ENCODE results near the gene DPEP3. TPM values are rescaled to one million over a fixed set of nuclear protein-coding genes. Genes with fewer than 3 reads are reported as not detected.

DPEP3 gene
- total RNA-seq, 1 donor from 2014 or later: 0.12 TPM

DNA sequence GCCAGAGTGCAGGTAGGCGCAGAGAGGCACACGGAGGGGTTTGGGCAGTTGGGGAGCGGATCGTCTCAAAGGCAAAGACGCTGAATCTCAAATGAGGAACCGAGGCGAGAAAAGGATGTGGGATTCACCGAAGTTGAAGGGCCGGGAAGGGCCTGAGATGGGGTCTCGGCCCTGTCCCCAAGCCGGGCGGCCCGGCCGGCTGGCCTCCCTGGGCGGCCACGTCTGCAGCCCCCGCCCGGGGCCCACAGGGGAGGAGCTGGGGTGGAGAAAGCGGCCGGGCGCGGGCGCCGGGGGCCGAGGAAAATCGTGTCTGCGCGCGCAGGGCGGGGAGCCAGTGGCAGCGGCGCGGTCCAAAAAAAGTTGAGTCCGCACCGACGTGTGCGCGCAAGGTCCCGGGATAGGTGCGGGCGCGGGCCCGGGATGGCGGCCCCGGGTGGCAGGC is 12.3 kb downstream of the DPEP3 start:
- intact Hi-C loops (cut with micrococcal nuclease): loop anchor here (1.0 kb wide), 6 partner anchors 15 to 406 kb away; partner anchors contain the start of genes CTCF, GFOD2 and PSKH1

DNA sequence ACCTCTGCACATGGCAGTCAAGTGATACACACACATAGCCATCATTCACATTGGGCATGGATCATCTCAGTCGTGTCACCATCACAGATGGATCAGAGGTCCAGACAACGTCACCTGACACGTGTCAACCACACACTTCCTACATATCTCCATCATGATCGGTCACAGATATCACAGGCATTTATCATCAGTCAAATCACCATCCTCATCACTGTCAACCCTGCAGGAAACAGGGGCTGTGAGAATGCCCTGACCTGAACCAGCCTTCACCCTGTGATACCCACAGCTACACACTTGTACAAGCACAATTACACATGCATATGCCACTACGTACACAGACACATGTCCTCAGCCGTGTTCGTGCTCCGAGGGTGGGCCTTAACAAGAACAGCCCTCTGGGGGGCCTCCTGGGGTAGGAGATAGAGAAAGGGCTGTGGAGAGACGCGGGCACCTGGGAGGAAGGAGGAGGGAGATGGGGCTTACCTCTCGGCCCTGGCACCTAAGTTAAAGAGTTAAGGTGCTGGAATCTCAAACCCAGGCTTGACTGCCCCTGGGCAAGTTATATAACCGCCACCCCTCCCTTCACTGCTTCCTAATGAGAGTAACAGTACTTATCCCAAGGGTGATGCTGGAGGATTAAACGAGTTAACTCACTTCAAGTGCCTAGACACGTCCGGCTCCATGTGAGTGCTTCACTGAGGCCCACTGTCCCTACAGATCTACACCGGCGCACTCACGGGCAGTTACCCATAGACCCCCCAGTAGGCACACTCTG is 12.9 kb downstream of the DPEP3 start:
- intact Hi-C loops (cut with micrococcal nuclease): loop anchor here (1.0 kb wide), 1 partner anchor 248 kb away; the partner anchor contains the start of gene GFOD2

DNA sequence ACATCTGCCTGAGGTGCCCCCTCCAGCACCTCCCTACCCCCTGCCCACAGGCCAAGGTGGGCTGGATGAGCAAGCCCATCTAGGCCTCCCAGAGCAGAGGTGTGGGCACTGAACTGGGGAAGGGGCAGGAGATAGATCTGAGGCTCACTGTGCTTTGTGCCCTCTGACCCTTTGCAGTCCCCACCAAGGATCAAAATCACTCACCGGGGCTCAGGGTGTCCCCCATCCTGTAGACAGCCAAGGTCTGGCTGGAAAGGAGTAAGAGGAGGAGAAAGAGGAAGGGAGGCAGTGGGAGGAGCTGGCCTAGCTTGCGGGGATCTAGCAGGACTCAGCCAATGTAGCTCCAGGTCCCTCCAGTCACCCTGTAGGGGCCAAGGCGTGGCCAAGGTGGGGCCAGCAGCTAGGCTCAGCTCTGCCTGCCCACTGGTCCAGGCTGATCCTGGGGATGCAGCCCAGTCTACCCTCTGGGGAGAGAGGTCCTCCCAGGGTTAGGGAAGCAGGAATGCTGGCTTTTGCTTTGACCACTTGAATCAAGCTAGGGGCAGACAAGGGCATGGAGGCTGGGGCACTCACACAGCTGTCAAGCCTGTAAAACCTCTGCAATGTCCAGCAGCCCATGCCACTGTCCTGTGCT is 13.6 kb downstream of the DPEP3 start:
- intact Hi-C loops (cut with micrococcal nuclease): loop anchor here (1.0 kb wide), 1 partner anchor 247 kb away; the partner anchor contains the start of gene GFOD2

DNA sequence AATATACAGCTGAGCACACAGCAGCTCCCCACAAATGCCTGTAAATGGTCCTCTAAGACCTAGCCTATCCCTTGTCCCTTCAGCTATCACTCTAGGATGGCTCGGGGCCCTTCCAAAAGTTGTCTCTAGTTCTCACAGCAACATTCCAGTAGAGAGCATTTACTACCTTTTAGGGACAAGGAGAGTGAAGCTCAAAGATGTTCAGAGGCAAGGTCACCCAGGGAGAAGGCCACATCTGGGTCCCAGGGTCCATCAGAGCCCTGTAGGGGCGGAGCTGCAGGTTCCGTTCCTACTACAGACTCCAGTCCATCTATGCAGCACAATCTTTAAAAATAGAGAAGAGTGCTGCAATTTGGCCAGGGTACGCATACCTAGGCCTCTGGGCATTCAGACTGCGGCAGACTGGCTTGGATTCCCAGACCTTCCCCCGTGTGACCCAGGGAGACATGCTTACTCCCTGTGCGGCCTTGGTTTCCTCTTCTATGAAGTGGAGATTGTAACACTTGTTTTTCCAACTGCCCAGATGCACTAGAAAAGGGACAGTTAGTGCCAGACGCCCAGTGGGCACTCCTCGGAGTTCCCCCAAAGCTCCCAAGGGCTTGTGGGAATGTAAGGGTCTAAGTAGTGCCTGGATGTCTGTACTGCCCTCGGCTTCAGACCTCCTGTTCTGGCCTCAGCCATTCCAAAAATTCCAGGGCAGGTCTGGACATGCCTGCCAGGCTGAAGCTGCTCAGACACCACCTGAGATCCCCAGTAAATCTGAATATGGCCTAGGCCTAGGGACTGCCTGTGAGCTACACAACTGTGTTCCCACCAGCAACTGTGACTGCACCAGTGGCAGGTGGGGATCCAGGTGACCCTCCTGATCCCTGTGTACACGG is 14.4 kb downstream of the DPEP3 start:
- intact Hi-C loops (cut with micrococcal nuclease): no loop called here

DNA sequence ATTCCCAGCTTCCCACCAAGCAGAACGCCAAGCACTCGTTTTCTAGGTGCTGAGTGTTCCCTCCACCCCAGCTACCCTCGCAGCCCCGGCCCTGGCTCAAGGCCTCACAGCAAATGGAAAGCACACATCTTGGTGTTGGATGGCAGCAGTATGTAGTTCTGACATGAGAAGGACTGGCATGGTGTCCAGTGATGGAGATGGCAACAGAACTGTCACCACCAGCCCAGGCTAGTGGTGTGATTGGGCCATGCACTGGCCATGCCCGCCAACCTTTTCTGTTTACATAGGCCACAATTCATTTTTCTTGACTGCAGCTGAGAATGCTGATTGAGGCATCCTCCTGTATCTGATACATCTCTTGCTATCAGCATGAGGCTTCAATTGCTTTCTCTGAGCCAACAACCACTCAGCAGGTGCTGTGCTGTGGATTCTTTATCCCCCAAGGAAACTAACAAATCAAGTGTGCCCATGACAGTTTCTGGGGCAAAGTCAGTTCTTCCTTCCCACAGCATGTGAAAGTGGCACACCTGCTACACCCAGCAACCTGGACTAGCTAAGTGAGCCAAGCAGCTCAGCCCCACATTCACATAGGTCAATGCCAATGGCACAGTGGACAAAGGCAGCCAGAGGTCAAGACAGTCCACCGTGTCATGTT is 15.7 kb downstream of the DPEP3 start:
- intact Hi-C loops (cut with micrococcal nuclease): no loop called here

DNA sequence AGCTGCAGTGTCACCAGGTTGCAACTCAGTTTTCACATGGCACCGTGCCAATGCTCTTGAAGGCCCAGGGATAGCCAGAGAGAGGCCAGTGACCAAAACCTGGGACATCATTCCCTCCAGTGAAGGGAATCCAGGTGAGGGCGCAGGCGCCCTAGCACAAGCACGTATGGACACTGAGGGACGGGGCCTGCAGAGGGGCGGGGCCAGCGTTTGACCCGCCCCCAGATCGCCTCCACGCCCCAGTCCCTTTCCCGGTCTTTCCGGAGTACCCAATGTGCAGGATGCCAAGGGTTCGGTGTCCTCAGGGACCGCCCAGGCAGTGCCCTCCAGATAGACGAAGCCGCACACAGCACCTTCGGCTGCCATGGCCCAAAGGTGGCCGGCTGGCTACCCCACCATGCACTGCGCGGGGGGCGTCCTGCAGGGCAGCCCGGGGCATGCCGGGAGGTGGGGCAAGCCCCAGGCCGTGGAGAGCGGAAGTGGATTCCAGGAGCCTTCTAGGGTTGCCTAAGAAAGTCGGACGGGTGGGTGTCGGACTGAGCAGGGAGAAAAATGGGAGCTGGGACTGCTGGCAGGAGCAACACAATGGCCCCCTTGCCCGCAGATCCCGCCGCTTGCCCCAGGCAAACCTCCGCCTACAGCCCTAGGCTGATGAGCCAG is 16.5 kb downstream of the DPEP3 start:
- intact Hi-C loops (cut with micrococcal nuclease): no loop called here

DNA sequence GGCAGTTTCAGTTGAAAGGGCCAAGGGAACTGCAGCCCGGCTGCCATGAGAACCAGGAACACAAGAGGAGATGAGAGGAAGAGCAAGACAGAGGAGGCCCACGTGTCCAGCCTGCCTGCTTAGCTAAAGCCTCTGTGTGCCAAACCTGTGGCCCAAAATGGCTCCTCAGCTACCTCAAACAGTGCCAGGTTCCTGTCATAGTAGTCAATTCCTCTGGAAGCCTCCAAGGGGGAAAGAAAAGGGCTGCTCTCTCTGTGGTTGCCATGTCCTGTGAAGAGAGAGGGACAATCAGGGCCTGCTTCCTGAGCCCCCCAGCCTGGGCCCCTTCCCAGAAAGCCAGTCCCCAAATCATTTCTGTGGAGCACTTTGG is 17.0 kb downstream of the DPEP3 start:
- intact Hi-C loops (cut with micrococcal nuclease): no loop called here

DNA sequence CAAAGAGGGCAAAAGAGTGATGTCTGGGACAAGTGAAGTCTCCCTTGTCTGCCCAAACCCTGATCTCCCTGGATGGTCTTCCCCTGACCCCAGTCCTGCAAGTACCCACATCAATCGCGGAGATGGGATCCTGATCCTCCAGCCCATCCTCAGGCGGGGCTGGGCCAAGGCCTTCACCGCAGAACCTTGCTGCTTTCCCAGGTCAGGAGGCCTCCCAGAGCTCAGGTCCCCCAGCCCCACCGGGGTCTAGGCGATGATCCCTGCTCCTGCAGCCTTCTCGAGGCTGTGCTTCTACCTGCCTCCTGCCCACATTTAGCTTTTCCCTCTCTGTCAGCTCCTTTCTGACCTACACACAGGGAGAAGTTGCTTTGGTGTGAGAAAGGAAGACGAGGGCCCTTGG is 18.2 kb downstream of the DPEP3 start:
- intact Hi-C loops (cut with micrococcal nuclease): no loop called here

DNA sequence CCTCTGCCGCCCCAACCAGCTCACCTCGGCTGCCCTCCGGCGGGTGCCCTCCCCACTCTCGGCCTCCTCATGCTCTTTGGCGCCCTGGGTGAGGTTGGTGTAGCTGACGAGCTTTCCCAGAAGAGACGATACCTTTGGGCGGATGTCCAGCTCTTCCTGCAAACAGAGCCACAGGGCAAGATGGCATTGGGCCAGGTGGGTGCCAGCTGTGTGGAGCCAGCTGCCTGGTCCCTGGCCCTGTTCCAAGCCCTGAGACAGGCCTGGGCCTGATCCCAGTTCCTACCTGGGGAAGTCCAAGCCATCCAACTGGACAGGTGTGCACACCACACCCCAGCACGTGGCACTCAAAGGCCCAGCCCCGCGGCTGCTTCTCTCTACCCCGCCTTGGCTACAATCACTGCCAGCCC is 18.7 kb downstream of the DPEP3 start:
- intact Hi-C loops (cut with micrococcal nuclease): no loop called here

DNA sequence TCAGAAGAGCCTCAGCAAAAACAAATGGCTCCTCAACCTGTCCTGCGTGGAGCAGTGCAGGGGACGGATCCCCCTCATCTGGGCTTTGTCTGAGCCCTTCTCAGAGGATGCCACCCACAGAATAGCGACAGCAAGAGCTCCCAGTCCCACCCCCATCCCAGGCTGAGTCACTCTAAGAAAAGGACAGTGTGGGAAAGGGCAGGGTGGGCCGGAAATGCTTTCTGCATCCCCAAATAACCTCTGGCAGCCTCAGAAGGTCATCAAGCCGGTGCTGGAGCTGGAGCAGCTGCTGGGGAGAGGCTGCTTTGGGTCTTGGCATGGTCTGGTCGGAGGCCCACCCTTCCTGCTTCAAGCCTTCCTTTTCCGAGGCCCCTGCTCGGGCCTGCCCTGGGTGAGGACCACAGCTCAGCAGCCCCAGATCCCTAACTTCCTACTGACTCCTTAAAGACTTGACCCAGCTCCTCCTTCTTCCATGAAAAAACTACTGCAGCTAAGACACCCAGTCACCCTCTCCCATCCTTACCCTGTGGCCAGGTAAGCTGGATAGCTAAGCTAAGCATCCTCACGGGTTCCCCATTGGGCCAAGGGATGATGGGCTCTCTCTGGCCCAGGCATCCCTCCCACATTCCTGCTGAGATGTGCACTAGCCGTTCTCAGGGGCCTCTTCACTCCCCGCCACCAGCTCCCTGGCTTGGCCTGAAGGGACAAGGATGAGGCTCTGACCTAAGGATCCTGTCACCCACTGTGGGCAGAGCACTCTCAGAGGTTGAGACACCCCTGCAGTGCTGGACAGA is 20.6 kb downstream of the DPEP3 start:
- intact Hi-C loops (cut with micrococcal nuclease): no loop called here

DNA sequence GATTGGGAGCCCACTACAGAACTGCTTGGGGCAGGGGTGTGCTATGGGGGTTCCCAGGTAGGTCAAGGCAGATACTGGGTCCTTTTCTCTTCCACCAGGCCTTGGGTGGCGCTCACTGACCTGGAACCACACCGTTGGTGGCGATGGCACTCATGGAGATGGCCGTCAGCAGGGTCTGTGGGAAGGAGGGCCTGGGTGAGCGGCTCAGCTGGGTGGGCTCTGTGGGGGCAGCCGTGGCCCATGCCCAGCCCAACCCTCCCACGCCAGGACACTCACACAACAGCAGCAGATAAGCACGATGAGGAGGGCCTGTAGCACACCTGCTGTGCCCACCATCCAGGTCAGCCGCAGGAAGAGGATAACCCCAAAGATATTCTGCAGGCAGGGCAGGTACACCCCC is 22.7 kb downstream of the DPEP3 start:
- intact Hi-C loops (cut with micrococcal nuclease): no loop called here

DNA sequence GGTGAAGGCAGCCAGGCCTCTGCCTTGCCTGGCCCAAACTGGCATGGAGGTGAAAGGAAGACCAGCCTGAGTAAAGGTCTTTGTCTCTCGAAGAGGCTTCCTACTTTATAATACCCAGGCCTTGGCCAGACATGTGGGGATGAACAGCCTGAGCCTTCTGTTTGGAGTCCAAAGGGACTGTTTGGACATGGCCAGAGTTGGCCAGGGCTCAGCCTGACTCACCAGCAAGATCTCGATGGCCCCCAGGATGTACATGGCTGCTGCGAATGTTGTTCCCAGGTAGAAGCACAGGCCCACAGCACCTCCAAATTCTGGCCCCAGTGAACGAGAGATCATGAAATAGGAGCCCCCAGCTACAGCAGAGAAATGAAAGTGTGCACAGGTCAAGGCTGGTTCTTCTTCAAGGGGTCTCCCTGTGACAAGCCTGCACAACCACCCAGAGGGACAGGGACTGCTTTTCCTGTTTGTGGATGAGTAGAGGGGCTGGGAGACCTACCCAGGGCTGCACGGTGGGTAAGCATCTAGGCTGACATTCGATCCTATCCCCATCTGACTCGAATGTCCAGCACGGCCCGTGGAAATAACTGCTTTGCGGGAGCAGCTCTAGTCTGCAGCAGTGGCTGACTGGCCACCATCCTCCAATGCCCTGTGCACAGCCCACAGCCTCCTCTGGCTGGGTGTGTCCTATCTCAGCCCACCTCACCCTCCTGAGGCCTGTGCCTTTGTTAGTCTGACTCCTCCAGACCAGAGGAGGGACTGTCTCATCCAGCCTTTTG is 25.7 kb downstream of the DPEP3 start:
- intact Hi-C loops (cut with micrococcal nuclease): no loop called here

DNA sequence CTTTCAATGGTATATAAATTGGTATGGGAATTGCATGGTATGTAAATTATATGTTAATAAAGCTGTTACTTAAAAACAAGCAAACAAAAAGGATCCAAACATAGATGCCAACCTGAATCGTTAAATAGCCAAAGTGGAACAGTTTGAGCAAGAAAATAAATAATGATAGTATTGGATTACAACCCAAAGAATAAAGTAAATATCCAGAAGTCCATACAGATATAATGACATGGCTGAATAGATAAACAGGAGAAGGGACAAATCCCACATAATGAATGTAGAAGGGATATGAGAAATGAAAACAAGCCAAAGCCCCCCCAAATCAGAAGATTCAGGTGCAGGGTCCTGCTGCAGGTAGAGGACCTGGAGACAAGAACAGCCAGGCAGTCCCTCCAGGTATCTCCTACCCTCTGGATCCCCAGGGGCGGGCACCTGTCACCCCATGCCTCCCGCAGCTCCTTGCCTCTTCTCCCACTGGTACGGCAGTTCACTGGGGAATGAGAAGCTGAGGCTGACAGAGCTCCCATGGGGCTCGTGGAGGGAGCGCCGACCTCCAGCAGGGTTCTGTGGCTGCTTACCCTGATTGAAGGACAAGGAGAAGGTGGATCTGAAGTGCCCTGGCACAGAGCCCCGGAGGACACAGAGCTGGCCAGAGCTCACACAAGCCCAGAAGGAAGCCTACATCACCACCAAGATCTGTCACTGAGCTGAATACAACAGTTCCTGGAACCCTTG is 26.5 kb downstream of the DPEP3 start:
- intact Hi-C loops (cut with micrococcal nuclease): no loop called here

DNA sequence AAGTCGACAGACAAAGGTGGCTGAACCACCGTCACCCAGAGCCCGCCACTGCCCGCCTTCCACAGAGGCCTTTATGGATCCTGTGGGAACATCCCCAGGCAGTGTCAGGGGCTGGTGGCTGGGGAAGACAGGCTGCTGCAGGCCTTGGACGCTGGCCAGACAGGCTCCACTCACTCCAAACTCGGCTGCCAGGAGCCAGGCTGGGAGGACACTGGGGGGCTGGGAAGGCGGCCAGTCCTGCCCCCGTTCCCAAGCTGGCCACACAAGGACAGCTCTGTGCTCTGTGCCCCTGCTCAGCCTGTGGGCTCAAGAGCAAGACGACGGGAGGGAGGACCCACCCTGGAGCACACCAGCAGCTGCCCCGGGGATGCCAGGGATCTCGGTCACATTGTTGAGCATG is 28.8 kb downstream of the DPEP3 start:
- intact Hi-C loops (cut with micrococcal nuclease): no loop called here

DNA sequence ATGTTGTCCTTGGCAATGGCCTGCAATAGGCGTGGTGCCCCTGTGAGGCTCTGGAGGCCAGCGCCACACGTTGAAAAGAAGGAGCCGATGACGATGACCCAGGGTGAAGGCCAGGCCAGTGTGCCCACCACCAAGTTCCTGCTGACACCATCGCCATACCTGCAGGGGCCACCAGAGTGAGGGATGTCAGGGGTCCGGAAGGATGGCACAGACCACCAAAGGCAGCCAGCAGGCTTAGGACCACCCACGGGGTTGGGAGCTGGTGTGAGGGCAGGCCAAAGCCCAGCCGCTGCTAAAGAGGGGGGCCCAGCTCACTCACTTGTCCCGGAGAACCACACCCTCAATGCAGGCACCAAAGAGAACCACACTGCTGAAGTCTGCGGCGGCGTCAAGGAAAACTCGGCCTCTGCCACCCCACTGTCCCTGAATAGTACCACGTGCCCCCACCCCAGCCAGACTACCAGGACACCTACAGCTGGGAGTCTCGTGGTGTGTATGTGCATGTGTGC is 29.9 kb downstream of the DPEP3 start:
- intact Hi-C loops (cut with micrococcal nuclease): no loop called here

DNA sequence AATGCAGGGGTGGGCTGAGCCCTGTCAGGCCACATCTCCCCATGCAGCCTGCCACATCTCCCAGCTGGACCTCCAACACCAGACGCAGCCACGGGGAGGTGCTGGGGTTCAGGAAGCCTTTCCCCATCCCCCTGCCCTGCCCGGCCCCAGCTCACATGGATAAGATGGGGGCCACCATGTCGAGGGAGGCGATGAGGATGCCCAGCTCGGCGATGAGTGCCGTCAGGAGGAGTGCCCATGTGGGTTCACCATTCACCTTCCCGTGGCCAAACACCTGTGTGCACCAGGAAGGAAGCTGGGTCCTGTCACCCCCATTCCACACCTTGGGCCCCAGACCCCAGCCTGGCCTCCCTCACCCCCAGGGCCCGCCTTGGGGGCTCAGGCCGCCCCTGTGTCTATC is 30.7 kb downstream of the DPEP3 start:
- intact Hi-C loops (cut with micrococcal nuclease): no loop called here

DNA sequence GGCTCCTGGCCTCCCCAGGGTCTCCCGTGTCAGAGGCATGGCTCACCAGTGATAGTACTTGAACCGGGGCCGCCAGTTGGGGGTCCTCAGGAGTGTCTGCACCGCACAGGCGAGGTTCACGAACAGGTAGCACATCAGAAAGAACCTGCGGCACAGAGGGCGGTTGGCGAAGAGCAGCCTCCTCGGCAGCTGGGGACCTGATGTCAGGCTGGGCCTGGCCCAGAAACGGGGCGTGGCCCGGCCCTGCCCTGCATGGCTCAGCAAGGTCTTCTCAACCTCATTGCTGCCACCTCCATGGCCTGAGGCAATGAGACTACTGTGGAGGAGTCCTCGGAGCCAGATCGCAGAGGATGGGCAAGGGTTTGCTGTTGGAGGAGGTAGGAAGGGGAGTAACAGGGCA is 32.3 kb downstream of the DPEP3 start:
- intact Hi-C loops (cut with micrococcal nuclease): no loop called here

DNA sequence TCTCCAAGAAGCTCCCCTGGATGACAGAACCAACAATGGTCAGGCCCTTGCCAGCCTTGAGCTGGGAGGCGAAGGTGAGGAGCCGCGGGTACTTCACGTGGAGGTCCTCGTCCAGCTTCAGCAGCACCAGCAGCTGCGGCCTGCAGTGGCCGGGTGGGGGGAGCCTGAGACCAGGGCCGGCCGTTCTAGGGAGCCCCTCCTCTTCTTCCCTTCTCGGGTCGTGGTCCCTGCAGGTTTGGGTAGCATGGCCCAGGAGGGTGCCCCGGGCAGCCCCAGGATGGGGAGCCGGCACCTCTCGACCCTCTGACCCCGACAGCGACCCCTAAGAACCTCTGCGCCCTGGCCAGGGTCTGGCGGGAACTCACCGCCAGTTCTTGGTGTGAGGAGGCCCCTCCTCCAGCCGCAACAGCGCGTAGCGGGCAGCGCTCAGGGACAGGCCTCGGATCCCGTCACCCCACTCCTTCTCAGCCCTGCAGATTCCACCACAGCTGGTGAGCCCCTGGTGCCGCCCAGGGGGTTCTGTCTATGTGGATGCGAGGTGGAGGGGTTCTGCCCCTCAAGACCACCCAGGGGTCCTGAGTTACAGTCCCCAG is 33.2 kb downstream of the DPEP3 start:
- intact Hi-C loops (cut with micrococcal nuclease): no loop called here
